Tibial nerve (tissue), 4 donors: ENCODE results near the gene SHC1.

Source experiments
- CTCF ChIP-seq, 5 experiments: fragments of 200-600 bp in 3 of 5; fragments of 450-650 bp in 2 of 5; sonication (generic) in 3 of 5; IDR thresholded peaks; one replicate each; pipeline ENCODE4 v1.5.1; 2016 to 2019; ENCODE audit warnings: antibody characterized with exemption in 5 of 5, mild to moderate bottlenecking in 3 of 5, moderate library complexity in 2 of 5
- EP300 ChIP-seq, 2 donors: sonication (generic); formaldehyde crosslinking; IDR thresholded peaks; one replicate each; pipeline ENCODE4 v1.6.1; 2017; ENCODE audit warnings: antibody characterized with exemption in 2 of 2, mild to moderate bottlenecking in 1 of 2

GRCh38 chr1:155007251-155007828 is 36.8 kb upstream of the SHC1 start:
- TF ChIP-seq CTCF (IDR thresholded peaks at IDR 0.05), result no peak
- TF ChIP-seq EP300 (IDR thresholded peaks at IDR 0.05), result no peak
